Measurements from ENCODE around the gene MAPK7. TPM values are rescaled to one million over a fixed set of nuclear protein-coding genes. Genes with fewer than 3 reads are reported as not detected.
A peak's percentile ranks its signal among the peaks of the same experiment; 100 is the strongest.

Gene MAPK7
- total and polyA plus RNA-seq, 2 of the 8 experiments (the other 6 are each of a cell fraction or from before 2014, with no cell fraction given) = 15.2 to 28.1 TPM

GRCh38 chr17:19387921-19388521, 9.7 kb downstream of the MAPK7 start:
- peak overlapping the region; percentile 66; the same call in 1 of the 2 replicates for H2BK5ac ChIP-seq (ENCODE audit: low read depth, low read length)
- H3K79me1 ChIP-seq (ENCODE audit: low read depth, low read length) = peaks cover under 1% of the 10 kb centered on the region
- H3K56ac ChIP-seq (replicated peaks; ENCODE audit: insufficient read length, low read depth, low read length) = no peak overlapping the region
- H4K5ac ChIP-seq (ENCODE audit: insufficient read length, low read depth, low read length) = peak overlapping the region; percentile 32
- peak overlapping the region; percentile 77 for H4K91ac ChIP-seq (replicated peaks; ENCODE audit: insufficient read length, low read length)
- H3K9ac ChIP-seq (replicated peaks in 1 of 4; ENCODE audit: extremely low read depth in 1 of 4, low read depth in 3 of 4, low read length in 3 of 4) = no peak overlapping the region
- ChIA-PET POLR2A (ENCODE audit: partially characterized antibody) (interaction anchor here (0.9 to 2.7 kb wide), 6 partner anchors 9 to 283 kb away, joined by 3 to 23 read pairs (median 8); partner anchors contain the start of gene MAPK7), CTCF (ENCODE audit: partially characterized antibody) (interaction anchor here (0.5 to 1.6 kb wide), 7 partner anchors 9 to 357 kb away, joined by 3 to 7 read pairs (median 5); no protein-coding TSS in a partner anchor)
- peaks cover 3 to 11% of the 10 kb centered on the region in 2 experiments for H4K20me1 ChIP-seq (replicated peaks in 1 of 2; ENCODE audit: control insufficient read depth in 1 of 2, insufficient read depth in 2 of 2, low read length in 2 of 2)
- DNase-seq (ENCODE audit: low read depth in 1 of 2, low spot score in 2 of 2) (no peak), FAIRE-seq (peak; percentile 13)
- H2AK5ac ChIP-seq (ENCODE audit: low read depth, low read length) = no peak overlapping the region; the same call in 1 of the 2 replicates
- peak overlapping the region; percentile 51 for H3K4ac ChIP-seq (replicated peaks; ENCODE audit: insufficient read length, low read depth, low read length)
- peak overlapping the region; percentile 75 for H3K18ac ChIP-seq (ENCODE audit: extremely low read depth, low read length)
- H3K36me3 ChIP-seq (ENCODE audit: control insufficient read depth in 2 of 4, insufficient read depth in 4 of 4, low read length in 3 of 4) = peaks cover 10 to 26% (median 13%) of the 10 kb centered on the region in 4 experiments
- H2BK20ac ChIP-seq (ENCODE audit: low read length) = peak overlapping the region; percentile 93; the same call in 1 of the 2 replicates
- 0 out of 2 replicates have a peak overlapping the region, but pooled peaks have one; percentile 30 for H3K27ac ChIP-seq (ENCODE audit: low read depth, low read length)
- H4K8ac ChIP-seq (ENCODE audit: extremely low read depth, insufficient read depth, low read length) = no peak overlapping the region
- no peak overlapping the region for H2AFZ ChIP-seq (ENCODE audit: low read length)
- TF ChIP-seq POLR2AphosphoS5 (IDR thresholded peaks at IDR 0.05; ENCODE audit: low read depth, low read length) = no peak
- TF ChIP-seq RBBP5 (IDR thresholded peaks at IDR 0.05; ENCODE audit: borderline replicate concordance, low read depth, low read length) = no peak
- TF ChIP-seq RNF2 (IDR thresholded peaks at IDR 0.05; ENCODE audit: borderline replicate concordance, low read depth, low read length, missing control alignments, poor library complexity, severe bottlenecking) = no peak
- no peak for TF ChIP-seq USF2 (IDR thresholded peaks at IDR 0.05; ENCODE audit: low read length)
- H3K9me3 ChIP-seq (ENCODE audit: insufficient read depth in 2 of 2, low read depth in 1 of 2, low read length in 1 of 2) = no peaks in the 10 kb centered on the region
- H3K27me3 ChIP-seq (replicated peaks in 1 of 4; ENCODE audit: control insufficient read depth in 3 of 4, extremely low read depth in 1 of 4, insufficient read depth in 3 of 4, low read length in 3 of 4) = no peaks in the 10 kb centered on the region
- no peaks in the 10 kb centered on the region; a peak in 1 of 4 replicates for H3K79me2 ChIP-seq (ENCODE audit: control insufficient read depth in 1 of 2, insufficient read depth in 2 of 2, low read length in 2 of 2)
- H3K4me1 ChIP-seq (replicated peaks in 1 of 4; ENCODE audit: control insufficient read depth in 3 of 4, insufficient read depth in 4 of 4, low read length in 3 of 4) = peaks cover 8 to 22% (median 15%) of the 10 kb centered on the region in 4 experiments
- H3K23ac ChIP-seq (ENCODE audit: insufficient read length) = no peak overlapping the region
- H3K4me3 ChIP-seq (ENCODE audit: extremely low read depth in 1 of 4, insufficient read depth in 2 of 4, low read depth in 3 of 4, low read length in 4 of 4) = peak overlapping the region in 1 of 4 experiments; percentile 49; a peak in 1 of 8 replicates
- H3K23me2 ChIP-seq (ENCODE audit: low read depth, low read length) = peaks cover 3% of the 10 kb centered on the region; the same call in 1 of the 2 replicates
- peak overlapping the region; percentile 96; the same call in 1 of the 2 replicates for H2BK15ac ChIP-seq (ENCODE audit: low read length)
- WGBS, 2 experiments (ENCODE audit: extremely low coverage in 1 of 2, insufficient coverage in 1 of 2, insufficient read length in 1 of 2, insufficient replicate concordance in 2 of 2, low coverage in 1 of 2, low lambda C conversion rate in 2 of 2, missing lambda C conversion rate in 1 of 2) = 84% methylated on average over 2 of the region's 2 CpGs; no CpG with 5 or more reads in 1 of the 2 experiments
- H3K4me2 ChIP-seq (ENCODE audit: insufficient read depth in 1 of 2, low read depth in 2 of 2, low read length in 2 of 2) = peak overlapping the region; percentile 46 to 53; a peak in 3 of 4 replicates
- peak overlapping the region; percentile 25 for H2BK120ac ChIP-seq (replicated peaks; ENCODE audit: low read depth, low read length)
- peak overlapping the region; percentile 94 for H2BK12ac ChIP-seq (ENCODE audit: low read depth, low read length)
- no peak overlapping the region for H3K14ac ChIP-seq (ENCODE audit: insufficient read length)

Data from H1 (cell line).